Right lobe of liver (tissue), 4 donors: Measurements from ENCODE around the gene ZBTB43.

ENCODE experiments used
- POLR2A ChIP-seq: fragments of 450-650 bp; IDR thresholded peaks from one replicate; pipeline ENCODE4 v1.6.1; 2017; ENCODE audit warnings: antibody characterized with exemption, mild to moderate bottlenecking
- TF ChIP-seq, protein P1 (sequence below), 4 donors: fragments of 200-600 bp in 3 of 4; fragments of 450-650 bp in 1 of 4; IDR thresholded peaks; one replicate each; pipeline versions ENCODE4 v1.5.1 to v1.8.0; 2016 to 2022; ENCODE audit warnings: antibody characterized with exemption in 4 of 4, mild to moderate bottlenecking in 2 of 4
- donor health status: DM: no; HTN: no; CAD: no.
- donor health status: DM: no; HTN: no; CAD: no.
- donor health status: DM: no; HTN: yes; CAD: no.

DNA sequence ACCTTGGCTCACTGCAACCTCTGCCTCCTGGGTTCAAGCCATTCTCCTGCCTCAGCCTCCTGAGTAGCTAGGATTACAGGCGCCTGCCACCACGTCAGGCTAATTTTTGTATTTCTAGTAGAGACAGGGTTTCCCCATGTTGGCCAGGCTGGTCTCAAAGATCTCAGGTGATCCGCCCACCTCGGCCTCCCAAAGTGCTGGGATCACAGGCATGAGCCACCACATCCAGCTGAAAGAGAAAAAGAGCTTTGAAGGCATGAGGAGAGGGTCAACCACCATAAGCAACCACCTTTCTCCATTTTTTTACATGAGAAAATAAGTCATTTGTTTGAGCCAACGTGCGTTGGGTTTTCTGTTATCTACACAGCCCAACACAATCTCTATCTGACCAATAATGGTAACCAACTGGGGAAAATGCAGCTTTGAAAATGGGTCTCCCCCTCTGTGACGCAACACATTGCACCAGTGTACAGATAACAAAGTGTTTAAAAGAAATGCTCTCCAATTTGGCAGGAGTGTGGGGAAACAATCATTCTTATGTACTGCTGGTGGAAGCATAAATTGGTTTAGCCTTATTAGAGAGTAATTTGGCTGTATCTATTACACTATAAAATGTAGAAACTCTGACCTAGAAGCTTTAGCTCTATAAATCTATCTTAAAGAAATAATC lies 45.8 kb upstream of the ZBTB43 start:
- TF ChIP-seq, protein P1, sequence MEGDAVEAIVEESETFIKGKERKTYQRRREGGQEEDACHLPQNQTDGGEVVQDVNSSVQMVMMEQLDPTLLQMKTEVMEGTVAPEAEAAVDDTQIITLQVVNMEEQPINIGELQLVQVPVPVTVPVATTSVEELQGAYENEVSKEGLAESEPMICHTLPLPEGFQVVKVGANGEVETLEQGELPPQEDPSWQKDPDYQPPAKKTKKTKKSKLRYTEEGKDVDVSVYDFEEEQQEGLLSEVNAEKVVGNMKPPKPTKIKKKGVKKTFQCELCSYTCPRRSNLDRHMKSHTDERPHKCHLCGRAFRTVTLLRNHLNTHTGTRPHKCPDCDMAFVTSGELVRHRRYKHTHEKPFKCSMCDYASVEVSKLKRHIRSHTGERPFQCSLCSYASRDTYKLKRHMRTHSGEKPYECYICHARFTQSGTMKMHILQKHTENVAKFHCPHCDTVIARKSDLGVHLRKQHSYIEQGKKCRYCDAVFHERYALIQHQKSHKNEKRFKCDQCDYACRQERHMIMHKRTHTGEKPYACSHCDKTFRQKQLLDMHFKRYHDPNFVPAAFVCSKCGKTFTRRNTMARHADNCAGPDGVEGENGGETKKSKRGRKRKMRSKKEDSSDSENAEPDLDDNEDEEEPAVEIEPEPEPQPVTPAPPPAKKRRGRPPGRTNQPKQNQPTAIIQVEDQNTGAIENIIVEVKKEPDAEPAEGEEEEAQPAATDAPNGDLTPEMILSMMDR (IDR thresholded peaks at IDR 0.05): no peak
- TF ChIP-seq POLR2A: no peak
